ENCODE measurements around the gene EFNA4. TPM values are rescaled to one million over a fixed set of nuclear protein-coding genes. Genes with fewer than 3 reads are reported as not detected.

Gene EFNA4
- total RNA-seq, 2 donors from 2014 or later: 3.4 to 4.0 TPM

DNA sequence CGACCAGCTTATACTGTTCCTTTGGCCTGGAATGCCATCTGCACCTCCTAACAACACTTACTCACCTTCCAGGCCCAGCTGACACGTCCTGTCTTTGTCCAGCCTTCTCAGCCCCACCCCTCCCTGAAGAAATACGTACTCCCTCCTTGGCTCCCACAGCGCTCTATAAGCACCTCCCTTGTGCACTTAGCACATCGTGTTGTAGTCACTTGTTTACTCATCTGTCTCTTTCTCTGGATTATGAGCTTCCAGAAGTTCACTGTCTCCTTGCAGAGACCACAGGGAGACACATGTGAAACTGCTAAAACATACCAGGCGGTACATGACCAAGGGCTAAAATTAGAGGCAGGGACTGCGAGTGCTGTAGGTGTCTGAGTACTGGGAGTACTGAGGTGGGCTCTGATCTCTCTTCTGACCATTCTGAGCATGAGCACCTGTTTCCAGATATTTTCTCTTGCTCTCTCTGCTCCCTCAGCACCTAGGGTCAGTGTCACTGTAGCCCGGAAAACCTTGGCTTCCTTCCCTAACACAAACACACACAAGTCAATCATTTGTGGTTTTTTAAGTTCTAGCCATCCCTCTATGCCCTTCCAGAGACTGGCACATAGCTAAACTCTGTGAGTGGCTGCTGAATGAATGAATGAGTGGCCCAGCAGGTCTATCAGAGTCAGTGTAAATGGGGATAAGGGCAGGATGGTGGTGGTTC is 24.8 kb upstream of the EFNA4 start:
- H3K27ac Mint-ChIP-seq: no peak overlapping the region
- DNase-seq: no peak

DNA sequence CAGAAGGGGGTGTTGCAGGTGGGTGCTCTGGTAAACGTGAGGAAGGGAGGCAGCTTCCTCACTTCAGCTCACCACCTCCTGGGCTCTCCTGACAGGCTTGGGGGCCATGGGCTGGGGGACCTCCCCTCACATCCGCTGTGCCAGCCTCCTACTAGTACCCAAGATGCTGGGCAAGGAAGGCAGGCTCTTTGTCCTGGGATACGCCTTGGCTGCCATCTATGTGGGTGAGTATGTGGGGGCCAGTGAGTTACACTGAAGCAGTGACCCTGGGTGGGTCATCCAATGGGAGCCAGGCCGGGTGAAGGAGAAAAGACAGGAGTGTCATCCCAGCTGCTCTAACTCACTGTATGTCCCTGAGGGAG is 24.3 kb upstream of the EFNA4 start:
- ATAC-seq (replicated peaks in 1 of 2) (no peak), DNase-seq (no peak)
- Mint-ChIP-seq H3K36me3 (ENCODE audit: insufficient read depth in 2 of 2) (no peaks in the 10 kb centered on the region), H3K4me3 (no peak overlapping the region), H3K9me3 (no peaks in the 10 kb centered on the region), H3K4me1 (ENCODE audit: low read depth) (peaks cover 1% of the 10 kb centered on the region), H3K27ac (no peak overlapping the region), H3K27me3 (ENCODE audit: low read depth) (no peaks in the 10 kb centered on the region)

More for the DNA sequence above, 24.8 kb upstream of the EFNA4 start:
- H3K9me3 Mint-ChIP-seq: no peaks in the 10 kb centered on the region
- no peaks in the 10 kb centered on the region for H3K27me3 Mint-ChIP-seq (ENCODE audit: low read depth)
- no peaks in the 10 kb centered on the region for H3K4me1 Mint-ChIP-seq (ENCODE audit: low read depth)
- H3K4me3 Mint-ChIP-seq: no peak overlapping the region
- H3K36me3 Mint-ChIP-seq (ENCODE audit: insufficient read depth in 2 of 2): no peaks in the 10 kb centered on the region
- no peak for ATAC-seq (replicated peaks in 1 of 2)

DNA sequence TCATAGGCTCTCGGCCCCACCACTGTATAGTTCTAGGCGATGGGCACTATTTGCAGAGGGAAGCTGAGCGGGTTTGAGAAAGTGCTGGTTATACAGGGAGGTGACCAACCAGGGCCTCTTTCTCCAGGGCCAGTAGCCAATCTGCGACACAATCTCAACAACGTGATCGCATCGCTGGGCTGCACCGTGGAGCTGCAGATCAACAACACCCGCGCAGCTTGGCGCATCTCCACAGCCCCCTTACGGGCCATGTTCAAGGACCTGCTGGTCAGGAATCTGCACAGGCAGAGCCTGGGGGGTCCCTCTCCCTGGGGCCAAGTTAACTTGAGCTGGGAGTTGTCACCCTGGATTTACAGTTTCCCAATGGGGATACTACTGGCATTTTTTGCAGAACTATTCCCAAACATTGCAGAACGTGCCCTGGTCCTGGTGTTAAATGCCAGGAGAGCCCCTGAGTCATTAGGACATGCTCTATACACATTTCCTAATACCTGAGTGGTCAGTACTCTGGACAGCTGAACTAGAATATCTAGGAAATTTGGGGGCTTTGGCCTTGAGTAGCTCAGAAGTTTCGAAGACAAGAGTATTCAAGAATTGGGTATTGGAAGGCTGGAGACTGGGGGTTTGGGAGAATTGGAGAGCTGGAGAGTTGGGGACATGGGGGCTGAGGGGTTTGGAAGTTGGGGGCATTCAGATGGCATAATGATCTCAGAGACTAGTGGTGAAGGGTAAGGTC is 23.0 kb upstream of the EFNA4 start:
- Mint-ChIP-seq H3K9me3 (no peaks in the 10 kb centered on the region), H3K4me3 (no peak overlapping the region)

DNA sequence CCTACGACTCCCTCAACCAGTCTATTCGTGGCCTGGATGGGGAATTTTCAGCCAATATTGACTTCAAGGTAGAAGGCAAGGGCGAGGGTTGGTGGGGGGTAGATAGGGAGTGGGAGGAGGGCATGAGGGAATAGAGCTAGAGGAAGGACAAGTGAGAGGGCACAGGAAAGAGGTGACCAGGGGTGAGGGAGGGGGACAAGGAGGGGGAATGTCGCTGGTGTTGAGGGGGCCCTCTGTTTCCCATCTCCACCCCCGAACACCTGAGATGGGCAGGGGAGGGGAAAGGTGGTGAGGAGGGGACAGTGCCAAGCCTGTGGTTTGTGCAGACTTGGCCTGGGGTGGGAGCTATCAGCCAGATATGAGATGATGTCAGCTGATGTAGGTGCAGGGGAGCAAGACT is 20.8 kb upstream of the EFNA4 start:
- H3K9me3 Mint-ChIP-seq: no peaks in the 10 kb centered on the region
- ATAC-seq (replicated peaks in 1 of 2): no peak
- H3K4me1 Mint-ChIP-seq (ENCODE audit: low read depth): peaks cover 10% of the 10 kb centered on the region
- no peak overlapping the region for H3K4me3 Mint-ChIP-seq
- no peak for DNase-seq
- no peaks in the 10 kb centered on the region for H3K27me3 Mint-ChIP-seq (ENCODE audit: low read depth)
- no peak overlapping the region for H3K27ac Mint-ChIP-seq
- H3K36me3 Mint-ChIP-seq (ENCODE audit: insufficient read depth in 2 of 2): no peaks in the 10 kb centered on the region

More for the DNA sequence above, 23.0 kb upstream of the EFNA4 start:
- ATAC-seq (replicated peaks in 1 of 2) (no peak), DNase-seq (no peak)
- peaks cover 10% of the 10 kb centered on the region for H3K4me1 Mint-ChIP-seq (ENCODE audit: low read depth)
- H3K27ac Mint-ChIP-seq: no peak overlapping the region
- no peaks in the 10 kb centered on the region for H3K27me3 Mint-ChIP-seq (ENCODE audit: low read depth)
- no peaks in the 10 kb centered on the region for H3K36me3 Mint-ChIP-seq (ENCODE audit: insufficient read depth in 2 of 2)

DNA sequence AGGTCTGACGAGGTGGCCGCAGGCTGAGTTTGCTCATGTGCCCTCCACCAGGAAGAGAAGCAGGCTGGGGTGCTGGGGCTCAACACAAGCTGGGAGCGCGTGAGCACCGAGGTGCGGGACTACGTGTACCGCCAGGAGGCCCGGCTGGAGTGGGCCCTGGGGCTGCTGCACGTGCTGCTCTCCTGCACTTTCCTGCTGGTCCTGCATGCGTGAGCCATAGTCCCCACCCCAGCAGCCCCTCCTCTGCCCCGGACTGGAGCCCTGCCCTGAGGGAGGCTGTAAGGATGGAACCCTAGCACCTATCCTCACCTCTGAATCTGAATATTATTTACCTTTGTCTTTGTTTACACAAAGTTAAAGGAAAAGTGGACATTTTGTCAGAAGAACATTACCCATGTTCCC is 20.2 kb upstream of the EFNA4 start:
- Mint-ChIP-seq H3K36me3 (ENCODE audit: insufficient read depth in 2 of 2) (no peaks in the 10 kb centered on the region), H3K27me3 (ENCODE audit: low read depth) (no peaks in the 10 kb centered on the region), H3K27ac (no peak overlapping the region), H3K9me3 (no peaks in the 10 kb centered on the region), H3K4me1 (ENCODE audit: low read depth) (peaks cover 10% of the 10 kb centered on the region), H3K4me3 (no peak overlapping the region)
- no peak for DNase-seq
- no peak for ATAC-seq (replicated peaks in 1 of 2)

DNA sequence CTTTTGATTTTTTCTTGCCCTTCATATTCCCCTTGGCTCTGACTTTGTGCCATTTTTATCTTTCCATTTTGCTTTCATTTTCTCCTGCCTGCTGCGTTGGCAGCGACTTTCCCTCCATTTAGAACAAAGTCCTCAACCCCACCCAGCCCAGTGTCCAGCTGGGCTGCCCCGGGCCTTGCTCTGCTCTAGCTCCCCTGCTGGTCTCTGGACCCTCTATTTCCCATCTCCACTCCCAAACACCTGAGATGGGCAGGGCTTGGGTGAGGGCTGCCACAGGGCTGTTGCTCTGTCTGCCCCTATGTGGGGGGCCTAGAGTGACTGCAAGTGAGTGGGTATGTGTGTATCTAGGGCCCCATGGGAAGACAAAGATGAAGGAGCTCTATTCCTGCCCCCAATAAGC is 19.7 kb upstream of the EFNA4 start:
- H3K27me3 Mint-ChIP-seq (ENCODE audit: low read depth): no peaks in the 10 kb centered on the region
- H3K9me3 Mint-ChIP-seq: no peaks in the 10 kb centered on the region
- no peak for ATAC-seq (replicated peaks in 1 of 2)
- no peak overlapping the region for H3K4me3 Mint-ChIP-seq
- peaks cover 10% of the 10 kb centered on the region for H3K4me1 Mint-ChIP-seq (ENCODE audit: low read depth)
- H3K27ac Mint-ChIP-seq: peak overlapping the region; percentile 6
- DNase-seq: no peak
- H3K36me3 Mint-ChIP-seq (ENCODE audit: insufficient read depth in 2 of 2): no peaks in the 10 kb centered on the region

DNA sequence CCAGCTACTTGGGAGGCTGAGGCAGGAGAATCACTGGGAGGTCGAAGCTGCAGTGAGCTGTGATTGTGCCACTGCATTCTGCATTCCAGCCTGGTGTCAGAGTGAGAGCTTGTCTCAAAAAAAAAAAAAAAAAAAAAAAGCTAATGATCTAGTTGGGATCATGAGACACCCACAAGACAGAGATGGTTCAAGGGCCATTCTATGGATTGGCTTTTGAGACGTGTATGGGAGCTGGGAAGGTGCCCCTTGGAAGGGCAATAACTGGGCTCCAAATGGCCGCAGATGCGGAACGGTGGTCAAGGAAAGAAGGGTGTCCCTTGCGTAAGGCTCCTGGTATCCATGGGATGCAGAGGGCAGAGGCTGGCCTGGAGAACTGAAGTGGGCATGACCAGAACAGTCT is 19.2 kb upstream of the EFNA4 start:
- Mint-ChIP-seq H3K9me3 (no peaks in the 10 kb centered on the region), H3K4me1 (ENCODE audit: low read depth) (peaks cover 10% of the 10 kb centered on the region), H3K27me3 (ENCODE audit: low read depth) (no peaks in the 10 kb centered on the region), H3K27ac (no peak overlapping the region), H3K36me3 (ENCODE audit: insufficient read depth in 2 of 2) (no peaks in the 10 kb centered on the region), H3K4me3 (no peak overlapping the region)
- ATAC-seq (replicated peaks in 1 of 2) (no peak), DNase-seq (no peak)

DNA sequence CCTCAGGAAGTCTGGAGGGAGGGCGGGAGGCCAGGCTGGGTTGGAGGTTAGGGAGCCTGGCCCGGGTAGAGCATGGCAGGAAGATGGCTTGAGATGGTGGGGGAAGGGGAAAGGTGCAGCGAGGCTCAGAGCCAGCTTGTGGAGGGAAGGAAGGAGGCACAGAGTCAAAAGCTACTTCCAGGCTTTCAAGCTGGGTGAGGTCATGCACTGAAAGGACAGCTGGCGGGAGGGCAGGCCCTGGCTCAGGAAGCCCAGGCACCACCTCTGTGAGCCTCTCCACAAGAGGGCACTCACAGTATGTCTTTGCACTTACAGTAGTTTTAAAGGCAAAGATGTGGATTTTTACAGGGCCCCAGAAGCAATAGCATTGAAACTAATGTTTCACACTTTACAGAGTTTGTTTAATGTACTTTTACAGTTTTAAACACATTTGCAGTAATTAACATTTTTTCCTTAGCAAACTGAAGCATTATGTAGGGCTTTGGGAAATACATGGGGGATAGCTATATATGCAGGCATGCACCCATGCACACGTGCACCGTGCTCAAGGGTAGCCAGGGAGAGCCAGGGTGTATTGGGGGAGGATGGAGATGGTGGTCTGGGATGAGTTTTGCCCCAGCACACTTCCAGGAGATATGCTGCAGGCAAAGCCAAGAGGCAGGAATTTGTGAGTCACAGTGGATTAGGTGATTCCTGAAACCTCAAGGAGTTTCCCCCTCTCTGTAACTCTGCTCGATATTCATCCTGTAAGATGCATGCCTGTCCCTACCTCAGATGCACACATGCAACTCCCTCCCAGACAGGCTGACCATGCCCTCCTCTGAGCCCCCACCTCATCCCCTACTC is 18.5 kb upstream of the EFNA4 start:
- H3K36me3 Mint-ChIP-seq (ENCODE audit: insufficient read depth in 2 of 2): no peaks in the 10 kb centered on the region
- ATAC-seq (replicated peaks in 1 of 2) (peak; percentile 93), DNase-seq (peak; percentile 61 to 67)
- no peaks in the 10 kb centered on the region for H3K9me3 Mint-ChIP-seq
- H3K4me3 Mint-ChIP-seq: no peak overlapping the region
- H3K27ac Mint-ChIP-seq: no peak overlapping the region
- peaks cover 16% of the 10 kb centered on the region for H3K4me1 Mint-ChIP-seq (ENCODE audit: low read depth)
- no peaks in the 10 kb centered on the region for H3K27me3 Mint-ChIP-seq (ENCODE audit: low read depth)

DNA sequence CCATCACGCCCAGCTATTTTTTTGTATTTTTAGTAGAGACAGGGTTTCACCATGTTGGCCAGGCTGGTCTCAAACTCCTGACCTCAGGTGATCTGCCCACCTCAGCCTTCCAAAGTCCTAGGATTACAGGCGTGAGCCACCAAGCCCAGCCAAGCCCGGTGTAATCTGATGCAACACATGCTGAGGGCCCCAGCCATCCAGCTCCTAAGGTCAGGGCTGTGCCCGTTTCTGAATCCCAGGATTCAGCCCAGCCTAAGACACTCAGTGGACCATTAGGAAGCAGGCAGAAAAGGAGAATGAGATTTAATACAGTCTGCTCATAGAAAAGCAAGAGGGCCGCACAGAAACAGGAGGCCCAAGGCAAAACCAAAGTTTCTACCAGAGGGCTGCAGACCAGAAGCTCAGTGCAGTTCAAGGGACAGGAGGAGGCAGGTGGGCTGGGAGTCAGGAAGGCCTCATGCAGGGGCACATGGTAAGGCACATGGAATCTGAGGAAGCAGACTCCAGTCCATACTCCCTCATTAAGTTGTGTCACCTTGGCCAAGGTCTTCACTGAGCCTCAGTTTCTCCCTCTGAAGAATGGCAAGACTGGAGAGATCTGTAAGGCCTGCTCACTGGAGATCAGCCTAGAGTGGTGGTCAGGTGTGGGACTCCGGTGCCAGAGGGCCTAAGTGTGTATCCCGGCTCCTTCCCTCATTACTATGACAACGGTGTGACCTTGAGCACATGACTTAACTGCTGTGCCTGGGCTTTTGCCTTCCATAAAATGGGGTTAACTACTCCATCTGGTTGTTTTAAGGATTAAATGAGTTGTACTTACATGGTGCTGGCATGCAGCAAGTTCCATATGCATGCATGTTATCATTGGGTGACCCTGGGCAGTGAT is 14.8 kb upstream of the EFNA4 start:
- no peak overlapping the region for H3K4me3 Mint-ChIP-seq
- ATAC-seq (replicated peaks in 1 of 2): no peak
- no peaks in the 10 kb centered on the region for H3K36me3 Mint-ChIP-seq (ENCODE audit: insufficient read depth in 2 of 2)
- no peak for DNase-seq
- H3K9me3 Mint-ChIP-seq: no peaks in the 10 kb centered on the region
- no peaks in the 10 kb centered on the region for H3K27me3 Mint-ChIP-seq (ENCODE audit: low read depth)
- H3K4me1 Mint-ChIP-seq (ENCODE audit: low read depth): peaks cover 36% of the 10 kb centered on the region
- H3K27ac Mint-ChIP-seq: no peak overlapping the region

DNA sequence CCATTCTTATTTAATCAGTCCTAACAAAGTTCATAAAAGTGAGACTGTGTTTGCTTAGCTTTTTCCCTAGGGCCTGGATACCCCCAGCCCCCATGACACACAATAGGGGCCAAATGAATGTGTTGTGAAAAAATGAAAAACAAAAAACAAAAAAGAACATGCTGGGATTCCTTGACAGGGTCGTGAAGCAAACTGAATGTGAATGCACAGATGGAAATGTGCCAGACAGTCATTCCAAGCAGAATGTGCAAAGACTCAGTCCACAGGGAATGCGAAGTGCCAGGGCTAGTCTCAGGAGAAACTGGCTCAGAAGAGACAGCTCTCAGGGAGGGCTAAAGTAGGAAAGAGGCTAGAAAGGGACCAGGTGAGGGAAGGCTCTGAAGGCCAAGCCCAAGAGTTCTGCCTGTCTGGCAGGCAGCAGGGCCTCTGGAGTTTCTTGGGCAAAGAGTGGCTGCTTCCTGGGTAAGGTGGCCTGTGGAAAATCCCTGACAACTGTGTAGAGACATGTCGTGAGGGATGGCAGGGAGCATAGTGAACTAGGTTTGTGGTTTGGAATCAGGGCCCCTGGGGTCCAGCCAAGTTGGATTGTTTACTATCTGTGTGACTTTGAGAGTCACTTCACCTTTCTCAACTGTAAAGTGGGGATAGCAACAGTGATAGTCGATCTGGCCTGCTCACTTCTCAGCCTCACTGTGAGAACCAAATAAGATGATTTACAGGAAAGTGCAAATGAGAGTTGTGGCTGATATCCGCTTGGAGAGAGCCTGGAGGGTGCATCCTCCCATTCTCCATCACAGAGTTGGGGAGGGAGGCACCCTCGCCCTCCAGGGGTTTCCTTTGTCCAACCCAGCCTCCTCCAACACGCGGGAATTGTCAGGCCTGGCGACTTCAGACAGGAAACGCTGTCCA is 13.6 kb upstream of the EFNA4 start:
- no peaks in the 10 kb centered on the region for H3K27me3 Mint-ChIP-seq (ENCODE audit: low read depth)
- H3K36me3 Mint-ChIP-seq (ENCODE audit: insufficient read depth in 2 of 2): no peaks in the 10 kb centered on the region
- no peaks in the 10 kb centered on the region for H3K9me3 Mint-ChIP-seq
- peak overlapping the region; percentile 89 to 93 for H3K4me3 Mint-ChIP-seq
- peaks cover 29% of the 10 kb centered on the region for H3K4me1 Mint-ChIP-seq (ENCODE audit: low read depth)
- no peak overlapping the region for H3K27ac Mint-ChIP-seq
- ATAC-seq (replicated peaks in 1 of 2): no peak
- no peak for DNase-seq

DNA sequence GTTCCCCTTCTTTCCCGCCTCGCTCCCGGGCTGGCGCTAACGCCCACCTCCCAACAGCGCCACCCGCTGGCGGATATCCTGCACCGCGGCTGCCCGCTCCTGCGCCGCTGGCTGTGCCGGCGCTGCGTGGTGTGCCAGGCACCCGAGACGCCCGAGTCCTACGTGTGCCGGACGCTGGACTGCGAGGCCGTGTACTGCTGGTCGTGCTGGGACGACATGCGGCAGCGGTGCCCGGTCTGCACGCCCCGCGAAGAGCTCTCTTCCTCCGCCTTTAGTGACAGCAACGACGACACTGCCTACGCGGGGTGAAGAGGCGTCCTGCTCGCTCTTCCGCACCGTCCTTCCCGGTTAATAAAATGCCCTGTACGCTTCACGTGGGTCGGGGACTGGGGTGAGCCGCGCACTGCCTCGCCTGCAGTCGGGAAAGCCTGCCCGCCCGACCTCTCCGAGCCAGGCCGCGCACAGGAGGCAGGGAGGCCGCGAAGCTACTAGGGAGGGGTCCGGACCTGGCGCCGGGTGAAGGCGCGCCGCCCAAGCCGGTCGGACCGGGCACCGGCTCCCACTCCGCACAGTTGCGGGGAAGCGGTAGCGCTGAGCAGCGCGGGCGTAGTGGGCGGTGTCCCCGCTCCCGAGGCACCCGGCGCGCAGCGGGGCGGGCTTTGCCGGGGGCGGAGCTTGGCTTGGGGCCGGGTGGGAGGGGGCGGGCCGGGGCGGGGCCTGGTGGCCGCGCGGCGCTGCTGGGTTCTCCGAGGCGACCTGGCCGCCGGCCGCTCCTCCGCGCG is 12.8 kb upstream of the EFNA4 start, which contains the start of gene ADAM15:
TSS of gene ADAM15 (plus strand) at position 757 of the 782 bp plus-strand sequence. CDS start 71 bp downstream, outside the sequence.
- H3K27me3 Mint-ChIP-seq (ENCODE audit: low read depth): no peaks in the 10 kb centered on the region
- H3K9me3 Mint-ChIP-seq: no peaks in the 10 kb centered on the region
- H3K4me1 Mint-ChIP-seq (ENCODE audit: low read depth): peaks cover 26% of the 10 kb centered on the region
- DNase-seq: peak; percentile 85 to 89
- peak within 1 kb of the TSS; percentile 92 to 93 for H3K4me3 Mint-ChIP-seq
- H3K27ac Mint-ChIP-seq: no peak within 1 kb of the TSS
- no peaks in the 10 kb centered on the region for H3K36me3 Mint-ChIP-seq (ENCODE audit: insufficient read depth in 2 of 2)
- ATAC-seq (replicated peaks in 1 of 2): peak; percentile 81 to 85
